ENCODE measurements around the gene ZEB2.

Gene ZEB2

DNA sequence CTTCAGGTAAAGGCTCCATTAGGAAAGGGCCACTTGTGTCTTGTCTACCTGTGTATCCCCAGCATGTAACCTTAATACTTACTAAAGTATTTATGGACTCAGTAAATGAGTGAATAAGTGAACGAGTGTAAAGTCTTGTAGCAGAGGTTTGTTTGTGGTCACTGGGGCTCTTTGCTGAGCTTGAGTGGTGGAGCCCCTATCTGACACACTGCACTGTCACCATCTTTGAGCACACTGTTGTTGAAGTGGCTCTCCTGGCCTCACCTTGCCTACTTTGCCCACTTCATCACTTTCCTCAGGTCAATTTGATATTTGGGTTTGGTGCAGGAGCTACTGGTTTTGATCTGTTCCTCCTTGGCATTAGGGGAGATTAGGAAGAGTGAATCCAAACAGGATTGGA lies 39.3 kb upstream of the ZEB2 start:
- in situ Hi-C loops (cut with HindIII; ENCODE audit: low pct_ligation_motif_present, low sequenced_read_pairs) = no loop called here
- H3K4me3 ChIP-seq (ENCODE audit: low read depth, low read length) = no peak overlapping the region
- H3K27ac ChIP-seq = no peak overlapping the region
- TF ChIP-seq, protein P1, sequence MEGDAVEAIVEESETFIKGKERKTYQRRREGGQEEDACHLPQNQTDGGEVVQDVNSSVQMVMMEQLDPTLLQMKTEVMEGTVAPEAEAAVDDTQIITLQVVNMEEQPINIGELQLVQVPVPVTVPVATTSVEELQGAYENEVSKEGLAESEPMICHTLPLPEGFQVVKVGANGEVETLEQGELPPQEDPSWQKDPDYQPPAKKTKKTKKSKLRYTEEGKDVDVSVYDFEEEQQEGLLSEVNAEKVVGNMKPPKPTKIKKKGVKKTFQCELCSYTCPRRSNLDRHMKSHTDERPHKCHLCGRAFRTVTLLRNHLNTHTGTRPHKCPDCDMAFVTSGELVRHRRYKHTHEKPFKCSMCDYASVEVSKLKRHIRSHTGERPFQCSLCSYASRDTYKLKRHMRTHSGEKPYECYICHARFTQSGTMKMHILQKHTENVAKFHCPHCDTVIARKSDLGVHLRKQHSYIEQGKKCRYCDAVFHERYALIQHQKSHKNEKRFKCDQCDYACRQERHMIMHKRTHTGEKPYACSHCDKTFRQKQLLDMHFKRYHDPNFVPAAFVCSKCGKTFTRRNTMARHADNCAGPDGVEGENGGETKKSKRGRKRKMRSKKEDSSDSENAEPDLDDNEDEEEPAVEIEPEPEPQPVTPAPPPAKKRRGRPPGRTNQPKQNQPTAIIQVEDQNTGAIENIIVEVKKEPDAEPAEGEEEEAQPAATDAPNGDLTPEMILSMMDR (IDR thresholded peaks at IDR 0.05; ENCODE audit: low read depth, low read length, missing control alignments) = no peak
- H3K27me3 ChIP-seq (replicated peaks) = no peaks in the 10 kb centered on the region
- DNase-seq = no peak
- H3K36me3 ChIP-seq (replicated peaks) = no peaks in the 10 kb centered on the region

DNA sequence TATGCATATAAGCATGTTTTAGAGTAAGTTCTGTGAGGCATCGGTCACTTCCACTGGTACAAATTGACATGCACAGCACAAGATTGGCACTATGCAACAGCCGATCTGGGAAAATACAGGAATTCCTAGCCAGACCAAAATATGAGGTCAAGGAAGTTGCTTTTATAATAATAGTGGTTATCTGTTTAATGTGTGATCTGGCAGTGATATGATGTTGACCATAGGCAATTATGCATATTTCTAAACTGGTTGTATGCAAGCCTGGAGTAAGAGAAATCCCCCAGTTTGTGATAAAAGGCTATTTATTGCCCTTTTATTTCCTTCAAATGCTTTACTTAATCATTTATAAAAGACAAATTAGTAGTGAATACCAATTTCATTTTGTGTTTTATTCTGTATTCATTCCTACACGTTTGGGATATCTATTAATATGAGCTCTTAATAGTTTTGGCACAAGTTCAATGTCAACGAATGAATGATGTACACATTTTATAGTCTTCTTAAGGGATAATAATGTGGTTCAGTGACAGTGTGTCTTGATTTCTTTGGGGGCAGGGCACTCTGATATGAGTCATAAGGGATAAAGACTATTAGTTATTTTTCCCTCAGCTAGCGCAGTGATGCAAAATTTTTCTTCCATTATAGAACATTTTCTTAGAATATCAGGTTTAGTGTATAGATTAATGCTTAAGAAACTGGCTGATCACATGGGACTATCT lies 34.7 kb upstream of the ZEB2 start:
- in situ Hi-C loops (cut with HindIII; ENCODE audit: low pct_ligation_motif_present, low sequenced_read_pairs) = no loop called here
- no peak overlapping the region for H3K4me3 ChIP-seq (ENCODE audit: low read depth, low read length)
- TF ChIP-seq, protein P1 (IDR thresholded peaks at IDR 0.05; ENCODE audit: low read depth, low read length, missing control alignments) = no peak
- no peak overlapping the region for H3K27ac ChIP-seq
- no peaks in the 10 kb centered on the region for H3K36me3 ChIP-seq (replicated peaks)
- DNase-seq = peak; percentile 25
- no peaks in the 10 kb centered on the region for H3K27me3 ChIP-seq (replicated peaks)

DNA sequence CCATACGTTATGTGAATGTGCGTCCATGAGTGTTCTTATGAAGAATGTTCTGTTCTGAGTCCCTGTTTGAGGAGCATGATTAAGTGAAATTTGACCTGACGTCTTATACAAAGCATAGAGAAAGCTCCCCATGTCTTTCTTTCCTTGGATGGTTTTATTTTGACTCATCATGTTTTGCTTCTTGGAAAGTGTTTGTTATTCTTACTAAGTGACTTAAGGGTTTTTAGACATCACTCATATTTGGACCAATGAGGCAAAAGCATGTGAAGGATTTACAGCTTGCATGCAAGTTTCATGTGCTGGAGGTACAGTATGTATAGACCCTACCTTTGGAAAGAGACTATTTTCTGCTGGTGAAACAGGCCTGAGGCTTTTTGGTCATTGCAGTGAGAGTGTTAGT lies 33.5 kb upstream of the ZEB2 start:
- H3K27me3 ChIP-seq (replicated peaks) = no peaks in the 10 kb centered on the region
- H3K4me3 ChIP-seq (ENCODE audit: low read depth, low read length) = no peak overlapping the region
- TF ChIP-seq, protein P1 (IDR thresholded peaks at IDR 0.05; ENCODE audit: low read depth, low read length, missing control alignments) = no peak
- peak; percentile 74 for DNase-seq
- in situ Hi-C loops (cut with HindIII; ENCODE audit: low pct_ligation_motif_present, low sequenced_read_pairs) = no loop called here
- H3K36me3 ChIP-seq (replicated peaks) = no peaks in the 10 kb centered on the region
- H3K27ac ChIP-seq = peak overlapping the region; percentile 76

DNA sequence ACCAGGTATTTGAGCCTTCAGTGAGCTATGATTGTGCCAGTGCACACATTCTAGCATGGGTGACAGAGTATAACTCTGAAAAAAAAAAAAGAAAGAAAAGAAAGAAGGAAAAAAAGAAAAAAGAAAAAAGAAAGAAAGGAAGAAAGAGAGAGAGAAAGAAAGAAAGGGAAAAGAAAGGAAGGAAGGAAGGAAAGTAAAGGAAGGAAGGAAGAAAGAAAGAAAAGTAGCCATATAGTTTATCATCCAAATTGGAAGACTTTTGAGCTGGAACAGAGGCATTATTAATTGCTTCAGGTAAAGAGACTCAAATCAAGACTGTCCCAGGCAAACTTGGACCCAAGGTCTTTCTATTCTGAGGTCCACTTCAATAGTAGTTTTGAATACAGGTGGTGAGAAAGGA lies 32.9 kb upstream of the ZEB2 start:
- no peaks in the 10 kb centered on the region for H3K36me3 ChIP-seq (replicated peaks)
- no peaks in the 10 kb centered on the region for H3K27me3 ChIP-seq (replicated peaks)
- in situ Hi-C loops (cut with HindIII; ENCODE audit: low pct_ligation_motif_present, low sequenced_read_pairs) = no loop called here
- no peak overlapping the region for H3K4me3 ChIP-seq (ENCODE audit: low read depth, low read length)
- DNase-seq = no peak
- TF ChIP-seq, protein P1 (IDR thresholded peaks at IDR 0.05; ENCODE audit: low read depth, low read length, missing control alignments) = no peak
- H3K27ac ChIP-seq = peak overlapping the region; percentile 76

DNA sequence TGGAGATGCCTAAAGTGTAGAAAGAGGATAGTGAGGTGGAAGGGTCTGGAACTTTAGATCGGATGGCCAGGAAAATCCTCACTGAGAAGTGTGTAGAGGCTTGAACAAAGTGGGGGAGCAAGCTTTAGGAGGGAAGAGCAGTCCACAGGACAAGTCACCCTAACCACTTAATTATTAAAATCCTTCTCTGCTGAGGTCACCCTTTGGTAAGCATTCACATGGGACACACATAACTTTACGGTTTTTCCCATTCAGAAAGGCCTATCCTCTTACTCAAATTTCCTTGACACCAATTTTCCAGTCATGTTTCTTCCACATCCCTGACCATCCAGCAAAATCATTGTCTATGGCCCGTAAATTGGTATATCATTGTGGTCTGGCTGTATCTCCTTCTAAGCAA lies 31.0 kb upstream of the ZEB2 start:
- TF ChIP-seq, protein P1 (IDR thresholded peaks at IDR 0.05; ENCODE audit: low read depth, low read length, missing control alignments) = no peak
- Histone ChIP-seq H3K27ac (no peak overlapping the region), H3K4me3 (ENCODE audit: low read depth, low read length) (no peak overlapping the region), H3K27me3 (replicated peaks) (no peaks in the 10 kb centered on the region), H3K36me3 (replicated peaks) (no peaks in the 10 kb centered on the region)
- in situ Hi-C loops (cut with HindIII; ENCODE audit: low pct_ligation_motif_present, low sequenced_read_pairs) = no loop called here
- DNase-seq = no peak

DNA sequence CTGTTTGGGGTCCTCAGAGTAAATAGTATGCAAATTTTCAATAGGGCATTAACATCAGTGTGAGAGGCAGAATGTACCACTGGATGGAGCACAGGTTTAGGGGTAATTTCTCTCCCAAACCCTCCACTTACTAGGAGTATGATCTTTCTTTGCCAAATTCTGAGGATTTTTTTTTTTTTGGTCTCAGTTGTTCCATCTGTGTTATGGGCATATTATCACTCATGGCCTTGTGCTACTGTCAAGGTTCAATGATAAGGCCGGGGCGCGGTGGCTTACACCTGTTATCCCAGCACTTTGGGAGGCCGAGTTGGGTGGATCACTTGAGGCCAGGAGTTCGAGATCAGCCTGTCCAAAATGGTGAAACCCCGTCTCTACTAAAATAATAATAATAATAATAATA lies 30.2 kb upstream of the ZEB2 start:
- no peak for DNase-seq
- TF ChIP-seq, protein P1 (IDR thresholded peaks at IDR 0.05; ENCODE audit: low read depth, low read length, missing control alignments) = no peak
- in situ Hi-C loops (cut with HindIII; ENCODE audit: low pct_ligation_motif_present, low sequenced_read_pairs) = no loop called here
- Histone ChIP-seq H3K27ac (no peak overlapping the region), H3K4me3 (ENCODE audit: low read depth, low read length) (no peak overlapping the region), H3K36me3 (replicated peaks) (no peaks in the 10 kb centered on the region), H3K27me3 (replicated peaks) (no peaks in the 10 kb centered on the region)

Data from brain microvascular endothelial cell (primary cell).